GM18499 (cell line): Measurements from ENCODE around the gene SUMO3.

ENCODE experiments used
- ATAC-seq: cut with Tn5 transposase; IDR thresholded peaks from one replicate; pipeline ENCODE4 v1.9.1; 2021; ENCODE audit warnings: moderate number of reproducible peaks; ENCODE audit not compliant: insufficient read depth, unreplicated experiment

The SUMO3 gene

DNA sequence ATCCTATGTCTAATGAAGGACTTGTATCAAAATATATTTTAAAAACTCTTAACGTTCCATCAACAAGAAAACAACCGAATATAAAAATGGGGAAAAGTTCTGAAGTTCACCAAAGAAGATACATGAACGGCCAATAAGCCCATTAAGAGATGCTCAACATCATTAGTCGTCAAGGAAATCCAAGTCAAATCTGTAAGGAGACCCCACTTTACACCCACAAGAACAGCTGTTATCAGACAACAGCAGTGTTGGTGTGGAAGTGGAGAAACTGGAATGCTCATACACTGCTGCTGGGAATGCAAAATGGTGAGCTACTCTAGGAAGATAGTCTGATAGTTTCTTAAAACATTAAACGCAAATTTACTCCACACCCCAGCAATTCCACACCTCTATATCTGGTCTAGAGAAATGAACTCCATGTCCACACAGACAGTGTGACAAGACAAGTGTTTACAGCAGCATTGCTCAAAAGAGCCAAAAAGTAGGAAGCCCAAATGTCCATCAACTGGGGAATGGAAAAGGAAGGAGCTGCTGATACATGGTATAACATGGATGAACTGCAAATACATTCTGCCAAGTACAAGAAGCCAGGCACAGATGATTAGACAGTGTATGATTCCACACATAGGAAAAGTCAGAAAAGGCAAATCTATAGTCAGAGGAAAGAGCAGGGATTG lies 34.7 kb downstream of the SUMO3 start:
- no peak for ATAC-seq

DNA sequence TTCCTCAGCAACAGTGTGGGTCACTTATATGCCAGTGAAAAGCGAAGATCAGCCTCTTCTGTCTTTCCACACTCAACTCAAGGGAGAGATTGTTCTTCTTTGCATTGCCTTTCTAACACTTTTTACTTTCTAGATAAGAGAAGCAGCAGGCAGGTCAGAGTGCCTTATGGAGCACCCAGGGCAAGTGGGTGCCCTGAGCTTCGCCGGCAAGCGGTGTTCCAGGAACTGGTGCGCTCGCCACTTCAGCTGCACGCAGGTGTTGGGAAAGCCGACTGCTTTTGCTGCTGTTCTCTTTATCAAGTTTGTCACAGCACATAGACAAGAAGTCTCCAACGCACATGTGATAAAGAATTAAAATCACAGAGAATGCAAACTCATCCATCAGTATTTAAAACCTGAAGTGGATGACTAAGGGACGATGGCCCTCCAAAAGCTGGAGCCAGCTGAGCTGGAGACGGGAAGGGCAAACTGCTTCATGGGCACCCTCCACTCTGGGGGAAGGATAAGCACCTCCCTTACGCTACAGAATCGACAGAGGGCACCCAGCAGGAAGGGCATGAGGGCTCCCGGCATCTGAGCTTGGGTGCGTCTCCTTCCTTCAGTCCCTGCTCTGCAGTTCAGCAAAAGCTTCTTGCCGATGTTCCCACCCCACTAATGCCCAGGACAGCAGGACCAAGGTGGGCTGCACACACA lies 36.9 kb downstream of the SUMO3 start:
- ATAC-seq, result no peak

DNA sequence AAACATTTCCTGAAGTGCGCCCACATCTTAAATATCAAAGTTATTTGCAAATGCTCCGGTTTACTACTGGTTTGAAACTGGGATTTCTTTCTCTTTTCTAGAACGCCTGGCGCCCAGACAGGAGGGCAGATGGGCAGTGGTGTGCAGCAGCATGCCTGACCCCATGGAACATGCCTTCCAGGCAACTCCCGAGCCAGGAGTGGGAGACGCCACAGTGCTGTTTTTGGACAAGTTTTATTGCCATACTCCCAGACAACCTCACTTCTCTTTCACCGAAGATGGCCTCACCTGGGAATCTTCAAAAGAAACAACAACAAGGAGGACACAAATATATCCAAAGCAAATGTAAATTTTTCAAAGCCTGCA lies 37.7 kb downstream of the SUMO3 start:
- ATAC-seq, result no peak

- ATAC-seq, result no peak
These were observed 38.3 kb downstream of the SUMO3 start for GRCh38 chr21:44779417-44780136.

DNA sequence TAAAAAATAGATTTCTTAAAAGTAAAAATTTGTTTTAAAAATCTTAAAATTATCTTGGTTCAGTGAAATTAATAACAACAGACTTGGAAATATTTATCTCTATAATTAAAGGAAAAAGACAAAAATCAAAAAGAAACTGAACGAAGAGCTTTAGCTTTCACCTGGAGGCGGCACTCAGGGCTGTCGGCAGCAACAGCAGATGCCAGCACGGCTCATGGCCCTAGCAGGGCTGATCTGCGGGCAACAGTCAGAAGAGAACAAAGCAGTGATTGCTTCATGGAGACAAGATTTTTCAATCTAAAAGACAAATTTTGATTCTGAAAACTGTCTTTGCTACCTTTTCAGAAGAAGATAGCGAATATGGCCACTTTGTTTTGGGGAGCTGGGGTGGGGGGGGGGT lies 38.9 kb downstream of the SUMO3 start:
- ATAC-seq, result no peak

DNA sequence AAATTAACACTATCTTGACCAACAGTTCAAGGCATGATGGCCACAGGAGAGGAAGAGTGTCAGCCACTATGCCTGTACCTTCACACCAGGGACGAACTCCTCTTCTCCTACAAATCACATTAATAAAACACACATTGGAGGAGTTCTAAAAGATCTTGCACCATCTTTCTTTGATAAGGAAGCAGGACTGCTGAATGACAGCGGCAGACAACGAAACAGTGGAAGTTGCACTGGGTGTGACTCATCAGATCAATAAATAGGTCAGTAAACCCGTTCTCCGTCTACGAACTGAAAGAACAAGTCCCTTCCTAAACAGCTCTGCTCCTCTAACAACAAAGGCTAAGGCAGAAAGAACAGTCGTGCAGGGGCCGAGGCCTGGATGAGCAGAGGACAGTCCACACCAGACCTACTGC lies 39.4 kb downstream of the SUMO3 start:
- ATAC-seq, result no peak

GRCh38 chr21:44778094-44778493 lies 39.8 kb downstream of the SUMO3 start:
- no peak for ATAC-seq

DNA sequence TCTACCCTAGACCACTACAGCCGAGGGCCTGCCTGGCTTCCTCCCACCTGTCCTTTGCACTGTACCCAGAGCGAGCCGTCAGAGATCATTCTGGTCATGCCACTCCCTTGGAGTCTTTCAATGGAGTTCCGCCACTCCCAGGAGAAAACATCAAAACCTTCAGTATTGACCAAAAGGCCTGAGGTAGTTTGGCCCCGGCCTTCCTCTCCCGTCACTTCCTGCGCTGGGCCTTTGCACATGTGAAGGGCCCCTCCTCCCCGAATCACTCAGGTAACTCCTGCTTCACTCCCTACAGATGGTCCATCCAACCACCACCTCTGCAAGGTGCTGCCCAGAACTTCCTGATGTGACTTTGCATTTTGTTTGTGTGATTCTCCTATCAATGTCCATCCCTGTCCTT lies 42.9 kb downstream of the SUMO3 start:
- no peak for ATAC-seq

GRCh38 chr21:44773291-44773932 lies 44.5 kb downstream of the SUMO3 start:
- no peak for ATAC-seq

- no peak for ATAC-seq
These were observed 45.9 kb downstream of the SUMO3 start for GRCh38 chr21:44771896-44772525.

GRCh38 chr21:44767834-44768831 lies 49.7 kb downstream of the SUMO3 start:
- ATAC-seq, result no peak

DNA sequence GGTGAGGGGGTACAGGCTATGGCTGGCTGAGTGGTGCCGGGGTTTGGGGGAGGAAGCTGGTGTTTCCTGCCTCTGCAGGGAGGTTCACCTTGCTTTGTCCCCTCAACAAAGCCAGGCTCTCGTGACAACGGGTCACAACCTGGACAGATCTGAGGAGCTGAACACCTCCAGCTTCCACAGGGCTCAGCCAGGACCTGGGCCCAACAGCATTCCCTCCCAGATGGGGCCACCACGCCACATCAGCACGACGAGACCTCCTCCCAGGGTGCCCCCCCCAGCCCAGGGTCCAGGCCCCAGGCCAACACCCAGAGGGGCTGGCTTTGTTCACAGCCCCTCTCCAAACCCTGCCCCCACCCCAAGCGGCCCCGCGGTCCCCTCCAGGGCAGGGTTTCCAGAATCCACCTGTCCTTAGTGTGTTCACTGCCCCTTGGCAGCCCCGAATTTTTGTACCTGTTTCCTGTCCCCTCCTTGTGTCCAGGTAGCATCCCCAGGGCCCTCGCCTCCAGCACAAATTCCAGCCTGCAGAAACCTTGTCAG lies 51.0 kb downstream of the SUMO3 start:
- ATAC-seq, result no peak

DNA sequence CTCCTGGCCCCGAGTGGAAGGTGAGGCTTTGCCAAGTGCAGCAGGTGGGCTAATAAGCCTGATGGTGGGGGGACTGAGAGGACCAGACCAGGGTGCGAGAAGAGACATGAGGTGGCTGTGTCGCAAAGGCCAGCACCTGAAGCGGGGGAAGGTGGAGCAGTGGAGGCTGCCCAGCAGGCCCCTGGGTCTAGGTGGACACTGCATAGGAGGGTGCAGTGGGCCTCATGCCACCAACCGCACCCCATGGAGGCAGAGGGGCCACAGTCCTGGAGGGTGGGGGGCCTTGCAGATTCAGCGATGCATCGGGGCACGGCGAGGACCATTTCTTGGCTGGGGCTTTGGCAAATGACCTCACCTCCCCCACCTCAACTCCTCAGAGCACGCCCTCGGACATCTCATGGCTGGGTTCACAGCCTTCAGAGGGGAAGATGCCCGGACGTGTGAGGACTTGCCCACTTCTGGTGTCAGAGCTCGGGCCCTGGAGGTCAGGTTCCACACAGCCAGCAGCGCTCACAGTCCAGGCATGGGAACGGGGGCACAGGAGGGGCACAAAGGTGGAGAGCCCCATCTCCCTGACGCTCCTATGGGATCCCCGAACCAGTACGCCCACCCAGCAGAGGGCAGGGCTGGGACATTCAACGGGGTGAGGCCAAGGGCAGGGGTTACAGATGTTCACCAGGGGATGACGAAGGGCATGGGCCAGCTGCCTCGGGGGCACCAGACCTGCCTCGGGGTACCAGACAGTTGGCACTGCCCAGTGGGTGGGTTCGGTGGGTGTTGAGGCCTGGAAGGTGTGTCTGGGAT lies 51.6 kb downstream of the SUMO3 start:
- ATAC-seq, result no peak

DNA sequence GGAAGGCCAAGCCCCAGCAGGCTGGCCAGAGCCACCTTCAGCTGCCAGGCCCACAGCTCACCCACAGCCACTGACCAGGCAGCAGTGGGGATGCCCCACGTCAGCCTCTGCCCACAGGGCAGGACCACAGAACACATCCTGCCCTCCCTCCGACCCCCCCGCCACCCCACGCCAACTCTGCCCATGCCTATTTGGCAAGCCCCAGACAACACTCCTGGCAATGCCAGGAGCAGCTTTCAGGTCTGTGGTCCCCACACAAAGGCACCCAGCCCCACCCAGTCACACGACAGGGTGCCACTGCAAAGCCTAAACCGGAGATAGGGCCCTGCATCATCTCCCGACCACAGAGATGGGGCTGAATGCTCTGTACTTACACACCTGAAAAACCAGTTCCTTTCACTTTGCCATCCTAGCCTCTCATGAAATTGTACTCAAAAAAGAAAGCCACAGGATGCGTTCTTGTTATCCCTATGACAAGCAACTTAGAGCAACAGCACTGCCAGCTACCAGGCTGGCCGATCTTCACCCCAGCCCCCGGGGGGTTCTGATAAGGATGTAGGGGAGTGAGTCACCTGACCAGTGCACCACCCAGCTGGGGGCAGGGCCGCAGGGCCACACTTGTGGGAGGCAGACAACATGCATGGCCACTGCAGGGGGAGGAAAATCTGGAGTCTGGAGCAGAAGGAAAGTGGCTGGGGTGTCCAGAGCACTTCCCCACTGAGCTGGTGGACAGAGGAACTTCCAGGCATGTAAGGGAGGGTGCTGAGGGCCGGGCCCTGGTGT lies 52.4 kb downstream of the SUMO3 start:
- ATAC-seq, result no peak

- ATAC-seq, result no peak
These were observed 53.3 kb downstream of the SUMO3 start for GRCh38 chr21:44764319-44765230.

DNA sequence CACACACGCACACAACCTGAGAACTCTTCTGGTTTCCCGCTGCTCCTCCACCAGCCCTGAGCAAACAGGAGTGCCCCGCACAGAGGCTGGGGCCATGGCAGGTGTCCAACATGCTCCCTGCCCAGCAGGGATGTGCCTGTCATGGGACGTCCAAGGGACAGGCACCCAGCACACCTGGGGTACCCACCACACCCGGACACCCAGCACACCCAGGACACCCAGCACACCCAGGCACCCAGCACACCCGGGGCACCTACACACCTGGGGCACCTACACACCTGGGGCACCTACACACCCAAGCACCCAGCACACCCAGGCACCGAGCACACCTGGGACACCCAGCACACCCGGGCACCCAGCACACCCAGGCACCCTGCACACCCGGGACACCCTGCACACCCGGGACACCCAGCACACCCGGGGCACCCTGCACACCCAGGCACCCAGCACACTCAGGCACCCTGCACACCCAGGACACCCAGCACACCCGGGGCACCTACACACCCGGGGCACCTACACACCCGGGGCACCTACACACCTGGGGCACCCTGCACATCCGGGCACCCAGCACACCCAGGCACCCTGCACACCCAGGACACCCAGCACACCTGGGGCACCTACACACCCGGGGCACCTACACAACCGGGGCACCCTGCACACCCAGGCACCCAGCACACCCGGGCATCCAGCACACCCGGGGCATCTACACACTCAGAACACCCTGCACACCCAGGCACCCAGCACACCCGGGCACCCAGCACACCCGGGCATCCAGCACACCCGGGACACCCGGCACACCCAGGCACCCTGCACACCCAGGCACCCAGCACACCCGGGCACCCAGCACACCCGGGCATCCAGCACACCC lies 54.2 kb downstream of the SUMO3 start:
- no peak for ATAC-seq
